IMR-90 (cell line): Measurements from ENCODE around the gene SBK2. TPM values are rescaled to one million over a fixed set of nuclear protein-coding genes. Genes with fewer than 3 reads are reported as not detected.
"Not testable (repeated sequence)": the region's sequence is repeated elsewhere in the genome, so short reads cannot be mapped to it uniquely, and the experiment has no call there.

Experiments
- ATAC-seq: fragments of 200-7000 bp; cut with Tn5 transposase; 2 replicates; pipeline ENCODE4 v1.9.1; 2020; ENCODE audit warnings: low read depth, mild to moderate bottlenecking, moderate library complexity
- BruUV-seq: library from RNA; stranded (reverse); fragments of 400-500 nt; replicated peaks from 2 replicates; lab custom pipeline; 2021; lab: Mats Ljungman, UMichigan
- CTCF ChIA-PET: fragments of 300-600 bp; formaldehyde crosslinking; extraction: SDS; loops from one replicate; lab custom pipeline; 2021; ENCODE audit warnings: antibody characterized with exemption; lab: Yijun Ruan, JAX
- POLR2A ChIA-PET: fragments of 300-600 bp; sonication (Branson Sonifier 250); formaldehyde crosslinking; loops from one replicate; lab custom pipeline; 2022; ENCODE audit warnings: antibody characterized with exemption; ENCODE audit not compliant: unreplicated experiment; lab: Charles Lee
- DNase-seq: peaks from one replicate; pipeline ENCODE4 v3.0.0; 2013
- H2AFZ ChIP-seq: replicated peaks from 2 replicates; pipeline ENCODE3; 2013; ENCODE audit warnings: low read length, mild to moderate bottlenecking; ENCODE audit not compliant: poor library complexity
- H2AK5ac ChIP-seq: 2 replicates; pipeline ENCODE4 v1.6.1; 2013; ENCODE audit warnings: low read depth, low read length, inconsistent platforms
- H2AK9ac ChIP-seq: replicated peaks from 2 replicates; pipeline ENCODE3; 2013; ENCODE audit warnings: mild to moderate bottlenecking, low read depth, low read length, moderate library complexity; ENCODE audit not compliant: poor library complexity
- H2BK120ac ChIP-seq: 2 replicates; pipeline ENCODE4 v1.6.1; 2013; ENCODE audit warnings: low read depth, low read length, inconsistent platforms
- H2BK15ac ChIP-seq: 3 replicates; pipeline ENCODE4 v1.6.1; 2013; ENCODE audit warnings: low read depth, low read length, inconsistent platforms
- H2BK20ac ChIP-seq: 2 replicates; pipeline ENCODE4 v1.6.1; 2013; ENCODE audit warnings: low read depth, mild to moderate bottlenecking, inconsistent platforms, low read length, moderate library complexity
- H2BK5ac ChIP-seq: 2 replicates; pipeline ENCODE4 v1.6.1; 2013; ENCODE audit warnings: mild to moderate bottlenecking, low read depth, low read length, inconsistent platforms; ENCODE audit not compliant: poor library complexity, severe bottlenecking
- H3K14ac ChIP-seq: replicated peaks from 2 replicates; pipeline ENCODE4 v1.6.1; 2013; ENCODE audit warnings: low read depth, low read length, inconsistent platforms
- H3K18ac ChIP-seq: 2 replicates; pipeline ENCODE4 v1.6.1; 2013; ENCODE audit warnings: low read depth, low read length, control low read depth
- H3K23ac ChIP-seq: 2 replicates; pipeline ENCODE4 v1.6.1; 2013; ENCODE audit warnings: low read depth, low read length, inconsistent platforms
- H3K27ac ChIP-seq: 2 replicates; pipeline ENCODE4 v1.5.1; 2013; ENCODE audit warnings: mild to moderate bottlenecking, control low read depth, low read length; ENCODE audit not compliant: insufficient read depth
- H3K27me3 ChIP-seq: 2 replicates; pipeline ENCODE4 v1.6.1; 2013; ENCODE audit warnings: low read length; ENCODE audit not compliant: control insufficient read depth, insufficient read depth
- H3K36me3 ChIP-seq: 2 replicates; pipeline ENCODE4 v1.6.1; 2013; ENCODE audit warnings: low read length, mixed read lengths; ENCODE audit not compliant: control insufficient read depth, insufficient read depth
- H3K4ac ChIP-seq: 2 replicates; pipeline ENCODE4 v1.6.1; 2013; ENCODE audit warnings: low read depth, low read length, inconsistent platforms
- H3K4me1 ChIP-seq: 2 replicates; pipeline ENCODE4 v1.6.1; 2013; ENCODE audit warnings: low read length, mixed read lengths; ENCODE audit not compliant: control insufficient read depth, insufficient read depth
- H3K4me2 ChIP-seq: 2 replicates; pipeline ENCODE4 v1.6.1; 2013; ENCODE audit warnings: low read depth, mild to moderate bottlenecking, control low read depth, low read length, moderate library complexity
- H3K4me3 ChIP-seq: 2 replicates; pipeline ENCODE4 v1.5.1; 2013; ENCODE audit warnings: low read depth, mild to moderate bottlenecking, control low read depth, low read length, moderate library complexity; ENCODE audit not compliant: insufficient read depth
- H3K56ac ChIP-seq: 2 replicates; pipeline ENCODE4 v1.6.1; 2013; ENCODE audit warnings: low read length, inconsistent platforms; ENCODE audit not compliant: insufficient read depth; ENCODE audit errors: extremely low read depth
- H3K79me1 ChIP-seq, 2 experiments: 2 replicates each; pipeline ENCODE4 v1.6.1; 2013; ENCODE audit warnings: low read length in 2 of 2, inconsistent platforms in 1 of 2, low read depth in 1 of 2
- H3K9ac ChIP-seq: 2 replicates; pipeline ENCODE4 v1.6.1; 2013; ENCODE audit warnings: low read depth, low read length, control low read depth
- H3K9me1 ChIP-seq: 2 replicates; pipeline ENCODE4 v1.6.1; 2013; ENCODE audit warnings: low read length, inconsistent platforms; ENCODE audit not compliant: insufficient read depth
- H3K9me3 ChIP-seq: 2 replicates; pipeline ENCODE4 v1.6.1; 2013; ENCODE audit warnings: low read length; ENCODE audit not compliant: control insufficient read depth, insufficient read depth
- H4K20me1 ChIP-seq: 2 replicates; pipeline ENCODE4 v1.6.1; 2013; ENCODE audit warnings: low read length, inconsistent platforms; ENCODE audit not compliant: insufficient read depth
- H4K5ac ChIP-seq: 2 replicates; pipeline ENCODE4 v1.6.1; 2013; ENCODE audit warnings: mild to moderate bottlenecking, low read depth, low read length, control low read depth
- H4K8ac ChIP-seq, 2 experiments: 2 replicates each; pipeline ENCODE4 v1.6.1; 2013; ENCODE audit warnings: low read depth in 2 of 2, low read length in 2 of 2, control low read depth in 1 of 2, inconsistent platforms in 1 of 2
- H4K91ac ChIP-seq: 2 replicates; pipeline ENCODE4 v1.6.1; 2013; ENCODE audit warnings: low read depth, low read length, inconsistent platforms; ENCODE audit not compliant: insufficient read depth
- MXI1 ChIP-seq: IDR thresholded peaks from 2 replicates; pipeline ENCODE4 v1.6.1; 2012; ENCODE audit warnings: low read depth, mild to moderate bottlenecking, low read length, moderate library complexity, borderline replicate concordance
- WGBS, 2 experiments: methylation state at CpG; one replicate each; pipeline versions ENCODE4 v1.1.5 to v1.1.7; 2013; ENCODE audit warnings: missing lambda C conversion rate in 2 of 2; ENCODE audit not compliant: insufficient read length in 1 of 2; ENCODE audit errors: extremely low coverage in 2 of 2; 5-methylcytosine and 5-hydroxymethylcytosine counted together
- dilution Hi-C: fragments of 300-500 bp; cut with HindIII; formaldehyde crosslinking; loops from one replicate; pipeline ENCODE4 v1.14.3; 2018; ENCODE audit warnings: low sequenced_read_pairs; ENCODE audit not compliant: unreplicated experiment
- in situ Hi-C: fragments of 300-500 bp; cut with MboI; formaldehyde crosslinking; loops from 3 replicates; pipeline ENCODE4 v1.14.3; 2019; ENCODE audit warnings: low sequenced_read_pairs, inconsistent platforms, mixed read lengths
- intact Hi-C: fragments of 100-400 bp; cut with micrococcal nuclease; formaldehyde crosslinking; loops from 2 replicates; pipeline ENCODE4 v1.10.0; 2022
- polyA plus RNA-seq, 3 experiments: library from polyadenylated mRNA; depleted of rRNA; stranded (reverse); fragments of >200 nt; gene quantifications; 2 replicates each; pipeline ENCODE4 v1.2.3, GENCODE V29; 2012; ENCODE audit warnings: low replicate concordance in 1 of 3
- total RNA-seq: library from RNA; depleted of rRNA; stranded (reverse); fragments of >200 nt; gene quantifications from 2 replicates; pipeline ENCODE4 v1.2.3, GENCODE V29; 2012

SBK2 gene
- total and polyA plus RNA-seq, 2 of the 4 experiments (the other 2 are of a cell fraction): 0.48 TPM; not detected in 1

DNA sequence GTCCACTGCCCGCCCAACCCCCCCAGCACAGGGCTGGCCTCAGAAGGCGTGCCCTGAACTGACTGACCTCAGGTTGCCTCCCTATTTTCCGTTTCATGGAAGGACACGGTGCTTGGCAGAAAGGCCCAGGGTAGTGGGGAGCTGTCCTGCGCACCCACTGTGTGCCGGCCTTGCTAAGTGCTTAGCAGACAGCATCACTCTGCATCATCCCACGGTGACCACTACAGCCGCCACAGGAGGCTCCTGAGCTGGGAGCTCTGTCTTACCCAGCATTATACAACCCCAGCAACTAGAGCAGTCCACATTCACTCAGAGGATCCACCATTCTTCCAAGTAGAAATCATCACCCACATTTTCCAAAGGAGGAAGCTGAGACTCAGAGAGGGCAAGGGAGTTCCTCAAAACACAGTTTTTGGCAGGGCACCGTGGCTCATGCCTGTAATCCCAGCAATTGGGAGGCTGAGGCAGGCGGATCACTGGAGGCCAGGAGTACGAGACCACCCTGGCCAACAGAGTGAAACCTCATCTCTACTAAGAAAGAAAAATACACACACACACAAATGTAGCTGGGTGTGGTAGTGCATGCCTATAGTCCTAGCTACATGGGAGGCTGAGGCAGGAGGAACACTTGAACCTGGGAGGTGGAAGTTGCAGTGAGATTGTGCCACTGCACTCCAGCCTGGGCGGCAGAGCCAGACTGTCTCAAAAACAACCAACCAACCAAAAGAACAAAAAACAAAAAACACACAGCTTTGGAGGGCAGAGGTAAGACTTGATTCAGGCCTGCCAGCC lies 1.6 kb downstream of the SBK2 start:
- H4K20me1 ChIP-seq: no peaks in the 10 kb centered on the region
- H3K4me1 ChIP-seq: no peaks in the 10 kb centered on the region; the same call in 1 of the 2 replicates
- H3K18ac ChIP-seq: no peak overlapping the region
- H3K9ac ChIP-seq: no peak overlapping the region
- ATAC-seq: no peak
- no peak overlapping the region for H2BK120ac ChIP-seq
- H3K27me3 ChIP-seq: no peaks in the 10 kb centered on the region; the same call in 1 of the 2 replicates
- H3K27ac ChIP-seq: no peak overlapping the region
- no peak for TF ChIP-seq MXI1
- no peak overlapping the region for H2BK15ac ChIP-seq
- H2BK5ac ChIP-seq: no peak overlapping the region
- ChIA-PET POLR2A (interaction anchor here (0.5 kb wide), 1 partner anchor 39 kb away, joined by 4 read pairs; no protein-coding TSS in a partner anchor), CTCF (interaction anchor here (1.5 kb wide), 1 partner anchor 31 kb away, joined by 4 read pairs; no protein-coding TSS in a partner anchor)
- no TSS peak for BruUV-seq
- H4K91ac ChIP-seq: no peak overlapping the region
- peak overlapping the region; percentile 51 for H2AFZ ChIP-seq
- in situ Hi-C loops (no loop called here), dilution Hi-C loops (no loop called here), intact Hi-C loops (no loop called here)
- no peaks in the 10 kb centered on the region for H3K36me3 ChIP-seq
- no peak overlapping the region for H3K4me2 ChIP-seq
- no peak overlapping the region for H3K56ac ChIP-seq
- H3K79me1 ChIP-seq: no peaks in the 10 kb centered on the region
- H3K9me3 ChIP-seq: no peaks in the 10 kb centered on the region
- H3K14ac ChIP-seq: no peak overlapping the region
- no peak overlapping the region for H2AK9ac ChIP-seq
- H3K9me1 ChIP-seq: 0 out of 2 replicates have a peak, but pooled peaks cover 2% of the 10 kb centered on the region
- H3K23ac ChIP-seq: no peak overlapping the region
- 0 out of 2 replicates have a peak overlapping the region, but pooled peaks have one; percentile 46 for H2AK5ac ChIP-seq
- 74% methylated on average over 4 of the region's 12 CpGs; no CpG with 5 or more reads in 1 of the 2 experiments for WGBS, 2 experiments
- no peak overlapping the region for H4K8ac ChIP-seq
- no peak overlapping the region for H3K4ac ChIP-seq
- no peak overlapping the region for H2BK20ac ChIP-seq
- no peak overlapping the region for H3K4me3 ChIP-seq
- DNase-seq: no peak
- H4K5ac ChIP-seq: no peak overlapping the region

DNA sequence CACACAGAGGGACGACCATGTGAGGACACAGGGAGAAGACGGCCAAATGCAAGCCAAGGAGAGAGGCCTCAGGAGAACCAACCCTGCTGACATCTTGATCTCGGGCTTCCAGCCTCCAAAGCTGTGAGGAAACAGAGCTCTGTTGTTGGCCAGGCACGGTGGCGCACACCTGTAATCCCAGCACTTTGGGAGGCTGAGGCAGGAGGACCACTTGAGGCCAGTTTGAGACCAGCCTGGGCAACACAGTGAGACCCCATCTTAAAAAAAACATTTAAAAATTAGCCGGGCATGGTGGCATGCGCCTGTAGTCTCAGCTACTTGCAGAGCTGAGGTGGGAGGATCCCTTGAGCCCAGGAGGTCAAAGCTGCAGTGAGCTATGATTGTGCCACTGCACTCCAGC lies 2.7 kb downstream of the SBK2 start:
- intact Hi-C loops, BruUV-seq: not testable (repeated sequence)
- 86% methylated on average over 3 of the region's 7 CpGs; no CpG with 5 or more reads in 1 of the 2 experiments for WGBS, 2 experiments

More for the DNA sequence above, 2.7 kb downstream of the SBK2 start:
- H3K4me2 ChIP-seq, H3K4me3 ChIP-seq, H2AK5ac ChIP-seq, H3K27me3 ChIP-seq, H4K91ac ChIP-seq, H3K23ac ChIP-seq, H2BK120ac ChIP-seq, H3K27ac ChIP-seq, H3K9me1 ChIP-seq, POLR2A ChIA-PET, H2AK9ac ChIP-seq, H4K20me1 ChIP-seq, H4K5ac ChIP-seq, H3K18ac ChIP-seq, H3K4me1 ChIP-seq, H4K8ac ChIP-seq, H3K79me1 ChIP-seq, H2BK20ac ChIP-seq, H3K4ac ChIP-seq, H3K36me3 ChIP-seq, in situ Hi-C loops, ATAC-seq, H2BK15ac ChIP-seq, H3K56ac ChIP-seq, H2BK5ac ChIP-seq, H2AFZ ChIP-seq, H3K9ac ChIP-seq, DNase-seq, dilution Hi-C loops, H3K14ac ChIP-seq, H3K9me3 ChIP-seq: not testable (repeated sequence)
- CTCF ChIA-PET: interaction anchor here (1.5 kb wide), 1 partner anchor 30 kb away, joined by 4 read pairs; no protein-coding TSS in a partner anchor
